KMS-11 (cell line): Measurements from ENCODE around the gene MRGPRD.

Source experiments
- H2AFZ ChIP-seq: fragments of 200-600 bp; sonication (generic); 2 replicates; pipeline ENCODE4 v1.6.1; 2016; ENCODE audit warnings: antibody characterized with exemption, mixed run types, low read depth
- H3K27ac ChIP-seq: fragments of 200-600 bp; sonication (generic); 2 replicates; pipeline ENCODE4 v1.6.1; 2016; ENCODE audit warnings: mild to moderate bottlenecking, mixed run types
- H3K27me3 ChIP-seq: fragments of 200-600 bp; sonication (generic); 2 replicates; pipeline ENCODE4 v1.6.1; 2017; ENCODE audit warnings: mild to moderate bottlenecking, low read depth, mixed run types, moderate library complexity; ENCODE audit not compliant: insufficient read depth
- H3K36me3 ChIP-seq: fragments of 200-600 bp; sonication (generic); 2 replicates; pipeline ENCODE4 v1.6.1; 2017; ENCODE audit warnings: mild to moderate bottlenecking, mixed run types; ENCODE audit not compliant: insufficient read depth
- H3K4me1 ChIP-seq: fragments of 200-600 bp; sonication (generic); 2 replicates; pipeline ENCODE4 v1.6.1; 2016; ENCODE audit warnings: mild to moderate bottlenecking, low read depth, mixed run types; ENCODE audit not compliant: poor library complexity, severe bottlenecking
- H3K4me2 ChIP-seq: fragments of 200-600 bp; sonication (generic); 2 replicates; pipeline ENCODE4 v1.7.0; 2016; ENCODE audit warnings: mild to moderate bottlenecking, mixed run types
- H3K4me3 ChIP-seq: fragments of 200-600 bp; sonication (generic); IDR thresholded peaks from 2 replicates; pipeline ENCODE4 v1.6.1; 2017; ENCODE audit warnings: low read depth, low read length, mixed read lengths; ENCODE audit not compliant: insufficient read depth
- H3K79me2 ChIP-seq: fragments of 200-600 bp; sonication (generic); 2 replicates; pipeline ENCODE4 v1.6.1; 2016; ENCODE audit warnings: low read depth, mixed run types; ENCODE audit not compliant: insufficient read depth
- H3K9ac ChIP-seq: fragments of 200-600 bp; sonication (generic); 2 replicates; pipeline ENCODE4 v1.6.1; 2016; ENCODE audit warnings: mild to moderate bottlenecking, mixed run types
- H4K20me1 ChIP-seq: fragments of 200-600 bp; sonication (generic); 2 replicates; pipeline ENCODE4 v1.6.1; 2016; ENCODE audit warnings: mild to moderate bottlenecking, mixed run types; ENCODE audit not compliant: insufficient read depth
- CTCF ChIP-seq: fragments of 200-600 bp; sonication (generic); conservative IDR thresholded peaks from 2 replicates; pipeline ENCODE4 v1.6.1; 2017; ENCODE audit warnings: low read depth, mild to moderate bottlenecking, antibody characterized with exemption, low read length, moderate library complexity, mixed read lengths

The MRGPRD gene

GRCh38 chr11:68946416-68947090 is 34.2 kb downstream of the MRGPRD start:
- Histone ChIP-seq H3K27ac (no peak overlapping the region), H2AFZ (no peak overlapping the region), H3K4me2 (no peak overlapping the region), H3K4me3 (no peak overlapping the region), H3K27me3 (no peaks in the 10 kb centered on the region), H4K20me1 (no peaks in the 10 kb centered on the region), H3K79me2 (no peaks in the 10 kb centered on the region), H3K9ac (no peak overlapping the region), H3K36me3 (no peaks in the 10 kb centered on the region), H3K4me1 (no peaks in the 10 kb centered on the region)
- TF ChIP-seq CTCF = no peak

- no peaks in the 10 kb centered on the region for H3K27me3 ChIP-seq
- H3K4me3 ChIP-seq = no peak overlapping the region
- H3K9ac ChIP-seq = no peak overlapping the region
- no peaks in the 10 kb centered on the region for H3K79me2 ChIP-seq
- H3K4me2 ChIP-seq = no peak overlapping the region
- no peaks in the 10 kb centered on the region for H4K20me1 ChIP-seq
- no peak for TF ChIP-seq CTCF
- H3K27ac ChIP-seq = no peak overlapping the region
- H3K4me1 ChIP-seq = no peaks in the 10 kb centered on the region
- no peak overlapping the region for H2AFZ ChIP-seq
- no peaks in the 10 kb centered on the region for H3K36me3 ChIP-seq
Measured at GRCh38 chr11:68942751-68943271, 38.0 kb downstream of the MRGPRD start.

- Histone ChIP-seq H2AFZ (no peak overlapping the region), H3K4me1 (no peaks in the 10 kb centered on the region), H3K36me3 (no peaks in the 10 kb centered on the region), H3K9ac (no peak overlapping the region), H3K79me2 (no peaks in the 10 kb centered on the region), H3K4me2 (no peak overlapping the region), H3K27ac (no peak overlapping the region), H3K27me3 (no peaks in the 10 kb centered on the region), H4K20me1 (no peaks in the 10 kb centered on the region), H3K4me3 (no peak overlapping the region)
- no peak for TF ChIP-seq CTCF
Measured at GRCh38 chr11:68942095-68942620, 38.6 kb downstream of the MRGPRD start.

GRCh38 chr11:68941324-68942094 is 39.3 kb downstream of the MRGPRD start:
- no peaks in the 10 kb centered on the region for H3K4me1 ChIP-seq
- H3K79me2 ChIP-seq = no peaks in the 10 kb centered on the region
- H4K20me1 ChIP-seq = no peaks in the 10 kb centered on the region
- H3K4me3 ChIP-seq = no peak overlapping the region
- H3K4me2 ChIP-seq = no peak overlapping the region
- no peak overlapping the region for H2AFZ ChIP-seq
- no peak overlapping the region for H3K9ac ChIP-seq
- H3K36me3 ChIP-seq = no peaks in the 10 kb centered on the region
- no peaks in the 10 kb centered on the region for H3K27me3 ChIP-seq
- no peak overlapping the region for H3K27ac ChIP-seq
- TF ChIP-seq CTCF = no peak
